Endothelial cell (in vitro differentiated cells): ENCODE results near the gene GPC5. TPM values are rescaled to one million over a fixed set of nuclear protein-coding genes. Genes with fewer than 3 reads are reported as not detected.

ENCODE experiments used
- DNase-seq: peaks from one replicate; pipeline ENCODE4 v3.0.0; 2021; ENCODE audit warnings: low spot score
- H3K27ac Mint-ChIP-seq: one replicate; pipeline ENCODE4 v1.8.0; 2021; ENCODE audit warnings: mixed read lengths, inconsistent platforms; ENCODE audit not compliant: unreplicated experiment
- H3K27me3 Mint-ChIP-seq: one replicate; pipeline ENCODE4 v1.8.0; 2021; ENCODE audit warnings: mild to moderate bottlenecking, moderate library complexity, mixed read lengths, inconsistent platforms; ENCODE audit not compliant: unreplicated experiment
- H3K36me3 Mint-ChIP-seq: one replicate; pipeline ENCODE4 v1.8.0; 2021; ENCODE audit warnings: mild to moderate bottlenecking, low read depth, mixed read lengths, inconsistent platforms; ENCODE audit not compliant: unreplicated experiment
- H3K4me1 Mint-ChIP-seq: one replicate; pipeline ENCODE4 v1.8.0; 2021; ENCODE audit warnings: mild to moderate bottlenecking, mixed read lengths, inconsistent platforms; ENCODE audit not compliant: unreplicated experiment
- H3K4me3 Mint-ChIP-seq: one replicate; pipeline ENCODE4 v1.8.0; 2021; ENCODE audit warnings: mild to moderate bottlenecking, mixed read lengths, inconsistent platforms; ENCODE audit not compliant: unreplicated experiment
- H3K9me3 Mint-ChIP-seq: one replicate; pipeline ENCODE4 v1.8.0; 2021; ENCODE audit warnings: mixed read lengths, inconsistent platforms; ENCODE audit not compliant: unreplicated experiment
- CTCF ChIP-seq: fragments of 200-600 bp; sonication (generic); IDR thresholded peaks from one replicate; pipeline ENCODE4 v1.5.0; 2021; ENCODE audit warnings: antibody characterized with exemption; ENCODE audit not compliant: unreplicated experiment
- long read RNA-seq: library from polyadenylated mRNA; unstranded; transcript quantifications from one replicate; pipeline ENCODE4 v2.0.0, GENCODE V29; 2020; ENCODE audit not compliant: unreplicated experiment
- total RNA-seq: library from RNA; stranded (reverse); fragmentation: NEBNext Ultra II Directional; extraction: Animal tissue kit (Norgen Biotek cat#: 25700); gene quantifications from one replicate; pipeline ENCODE4 v1.2.1, GENCODE V29; 2021; ENCODE audit not compliant: unreplicated experiment

The GPC5 gene
- total RNA-seq, result not detected
- long read RNA-seq, partial matches to known transcripts, result 0 of 2 reads
- long read RNA-seq, other reads (novel, unspliced or antisense), result 2 of 2 reads

GRCh38 chr13:91398413-91399188 is at the start of gene GPC5:
GPC5 (plus strand) TSS chr13:91398621.
- peaks cover 4% of the 10 kb centered on the region for H3K4me1 Mint-ChIP-seq
- no peaks in the 10 kb centered on the region for H3K36me3 Mint-ChIP-seq
- peaks cover 8% of the 10 kb centered on the region for H3K27me3 Mint-ChIP-seq
- peak; percentile 84 for DNase-seq
- H3K4me3 Mint-ChIP-seq, result peak within 1 kb of the TSS; percentile 84
- H3K9me3 Mint-ChIP-seq, result no peaks in the 10 kb centered on the region
- no peak for TF ChIP-seq CTCF
- no peak within 1 kb of the TSS for H3K27ac Mint-ChIP-seq

GRCh38 chr13:91348906-91349435 is 49.5 kb upstream of the GPC5 start:
- Mint-ChIP-seq H3K4me3 (peak overlapping the region; percentile 96), H3K36me3 (peaks cover 10% of the 10 kb centered on the region), H3K27ac (peak overlapping the region; percentile 90), H3K4me1 (peaks cover 27% of the 10 kb centered on the region), H3K27me3 (peaks cover 12% of the 10 kb centered on the region), H3K9me3 (no peaks in the 10 kb centered on the region)
- peak; percentile 98 for TF ChIP-seq CTCF
- peak; percentile 97 for DNase-seq

GRCh38 chr13:91349992-91350911 is 48.2 kb upstream of the GPC5 start:
- Mint-ChIP-seq H3K4me3 (peak overlapping the region; percentile 96), H3K9me3 (no peaks in the 10 kb centered on the region), H3K36me3 (peaks cover 10% of the 10 kb centered on the region), H3K27ac (no peak overlapping the region), H3K4me1 (peaks cover 27% of the 10 kb centered on the region), H3K27me3 (peaks cover 12% of the 10 kb centered on the region)
- no peak for DNase-seq
- no peak for TF ChIP-seq CTCF

- Mint-ChIP-seq H3K4me3 (peak overlapping the region; percentile 56), H3K4me1 (peaks cover 27% of the 10 kb centered on the region), H3K36me3 (peaks cover 10% of the 10 kb centered on the region), H3K27ac (no peak overlapping the region), H3K27me3 (peaks cover 12% of the 10 kb centered on the region), H3K9me3 (no peaks in the 10 kb centered on the region)
- no peak for DNase-seq
- no peak for TF ChIP-seq CTCF
These were observed 47.3 kb upstream of the GPC5 start for GRCh38 chr13:91351123-91351522.
